Measurements from ENCODE around the gene ID3. TPM values are rescaled to one million over a fixed set of nuclear protein-coding genes. Genes with fewer than 3 reads are reported as not detected.

The ID3 gene
- total and polyA plus RNA-seq, 9 of the 15 experiments (the other 6 are each of a cell fraction or from before 2014, with no cell fraction given): 6.8 to 59.8 (median 23.5) TPM

GRCh38 chr1:23559136-23559984, at the start of gene ID3 (continued):
- TF ChIP-seq ZNF592 (IDR thresholded peaks at IDR 0.05): no peak
- no peak for TF ChIP-seq ZNF274 (IDR thresholded peaks at IDR 0.05; ENCODE audit: borderline replicate concordance, low read depth, low read length)
- peak; percentile 71 for TF ChIP-seq MAX (CRISPR knock-in tag; IDR thresholded peaks at IDR 0.05)
- TF ChIP-seq HDAC2 (IDR thresholded peaks at IDR 0.05): peak; percentile 90; the same call in 1 of the 2 replicates
- no peak; the same call in 1 of the 2 replicates for TF ChIP-seq JUN (IDR thresholded peaks at IDR 0.05; ENCODE audit: borderline replicate concordance, low read depth, low read length)
- TF ChIP-seq JUN (CRISPR knock-in tag; IDR thresholded peaks at IDR 0.05; ENCODE audit: borderline replicate concordance): no peak; the same call in 1 of the 2 replicates
- no peak for TF ChIP-seq C11orf30 (IDR thresholded peaks at IDR 0.05; ENCODE audit: low read depth)
- peak; percentile 43; the same call in 1 of the 2 replicates for TF ChIP-seq DPF2 (IDR thresholded peaks at IDR 0.05)
- TF ChIP-seq FOSL1 (tag; conservative IDR thresholded peaks at IDR 0.05): peak; percentile 36; the same call in 1 of the 2 replicates
- TF ChIP-seq ZNF76 (CRISPR knock-in tag; IDR thresholded peaks at IDR 0.05; ENCODE audit: borderline replicate concordance): no peak
- no peak for TF ChIP-seq ZNF23 (CRISPR knock-in tag; IDR thresholded peaks at IDR 0.05)
- TF ChIP-seq REST (IDR thresholded peaks at IDR 0.05; ENCODE audit: borderline replicate concordance): peak; percentile 96
- TF ChIP-seq REST (CRISPR knock-in tag; IDR thresholded peaks at IDR 0.05; ENCODE audit: low read depth): no peak
- peak; percentile 52 for TF ChIP-seq TEAD4 (IDR thresholded peaks at IDR 0.05; ENCODE audit: low read length)
- no peak for TF ChIP-seq TEAD4 (CRISPR knock-in tag; IDR thresholded peaks at IDR 0.05; ENCODE audit: borderline replicate concordance)
